Large intestine (tissue), 3 donors: ENCODE measurements around the gene SUPV3L1. TPM values are rescaled to one million over a fixed set of nuclear protein-coding genes. Genes with fewer than 3 reads are reported as not detected.
A peak's percentile ranks its signal among the peaks of the same experiment; 100 is the strongest.

Source experiments
- DNase-seq, 2 donors: peaks; one replicate each; pipeline versions ENCODE4 v3.0.0 to v3.0.0-alpha.2; 2013
- H3K27ac ChIP-seq: one replicate; pipeline ENCODE4 v1.5.1; 2013; ENCODE audit warnings: low read length
- H3K27me3 ChIP-seq: 2 replicates; pipeline ENCODE4 v1.6.1; 2013; ENCODE audit warnings: low read length; ENCODE audit not compliant: control insufficient read depth, insufficient read depth
- H3K36me3 ChIP-seq: 2 replicates; pipeline ENCODE4 v1.6.1; 2013; ENCODE audit warnings: low read length; ENCODE audit not compliant: control insufficient read depth, insufficient read depth
- H3K4me1 ChIP-seq: one replicate; pipeline ENCODE4 v1.6.1; 2013; ENCODE audit warnings: low read length; ENCODE audit not compliant: control insufficient read depth, insufficient read depth
- H3K4me3 ChIP-seq: one replicate; pipeline ENCODE4 v1.5.1; 2013; ENCODE audit warnings: low read length
- H3K9me3 ChIP-seq: one replicate; pipeline ENCODE4 v1.6.1; 2013; ENCODE audit warnings: mild to moderate bottlenecking, low read depth, low read length, moderate library complexity; ENCODE audit not compliant: control insufficient read depth
- WGBS: methylation state at CpG from one replicate; pipeline ENCODE4 v1.1.5; 2013; ENCODE audit warnings: low lambda C conversion rate; ENCODE audit not compliant: insufficient coverage; 5-methylcytosine and 5-hydroxymethylcytosine counted together
- polyA plus RNA-seq: library from polyadenylated mRNA; unstranded; fragments of 120-200 nt; gene quantifications from one replicate; pipeline ENCODE4 v1.2.1, GENCODE V29; 2013

The SUPV3L1 gene
- polyA plus RNA-seq, 1 donor, result 35.5 TPM

DNA sequence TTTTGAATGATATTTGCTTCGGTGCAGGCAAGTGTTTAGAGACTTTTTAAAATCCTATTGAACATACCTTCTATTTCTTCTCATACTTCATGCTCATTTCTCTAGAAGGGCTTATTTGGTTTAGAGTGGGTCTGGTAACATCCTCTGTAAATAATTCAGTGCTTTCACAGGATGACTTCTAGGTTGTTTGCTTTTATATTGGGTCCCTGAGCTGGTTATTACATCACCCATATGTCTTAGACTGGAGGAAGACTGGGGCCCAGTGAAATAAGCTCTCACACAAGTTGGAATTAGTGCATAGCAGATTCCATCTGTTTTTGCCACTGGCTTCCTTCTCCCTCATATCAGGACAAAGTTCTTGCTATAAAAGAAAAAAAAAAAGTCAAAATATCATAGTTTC, 6.5 kb downstream of the SUPV3L1 start:
- 100% methylated on average over 1 of the region's 1 CpG for WGBS
- no peak for DNase-seq
- Histone ChIP-seq H3K27ac (no peak overlapping the region), H3K27me3 (no peaks in the 10 kb centered on the region), H3K4me1 (peaks cover 1% of the 10 kb centered on the region), H3K9me3 (no peaks in the 10 kb centered on the region), H3K4me3 (no peak overlapping the region), H3K36me3 (peaks cover 51% of the 10 kb centered on the region)

DNA sequence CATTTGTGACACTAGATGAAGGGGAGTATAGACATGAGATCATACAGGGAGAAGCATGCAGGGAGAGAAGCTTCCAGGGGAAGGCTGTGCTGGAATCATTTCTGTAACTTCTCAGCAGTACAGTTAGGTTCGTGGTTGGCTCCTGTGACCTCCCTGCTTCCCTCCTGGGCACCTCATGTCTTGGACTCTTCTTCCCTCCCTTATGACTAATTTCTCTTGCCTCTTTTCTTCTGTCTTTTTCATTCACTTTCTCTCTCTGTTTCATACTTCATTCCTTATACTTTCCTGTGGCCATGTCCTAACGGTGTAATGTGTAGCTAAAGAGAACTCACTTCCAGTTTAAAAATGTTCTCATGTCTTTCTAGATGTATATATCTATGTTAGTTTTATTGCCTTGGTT, 21.0 kb downstream of the SUPV3L1 start:
- no peak for DNase-seq
- WGBS, result no CpG with 5 or more reads among the region's 2 CpGs
- H3K4me3 ChIP-seq, result no peak overlapping the region

GRCh38 chr10:69202332-69202731, 22.3 kb downstream of the SUPV3L1 start:
- Histone ChIP-seq H3K36me3 (peaks cover 61% of the 10 kb centered on the region), H3K27ac (no peak overlapping the region)

More for the DNA sequence above, 21.0 kb downstream of the SUPV3L1 start:
- H3K27me3 ChIP-seq, result no peaks in the 10 kb centered on the region
- no peak overlapping the region for H3K27ac ChIP-seq
- H3K36me3 ChIP-seq, result peaks cover 61% of the 10 kb centered on the region
- no peaks in the 10 kb centered on the region for H3K4me1 ChIP-seq
- H3K9me3 ChIP-seq, result no peaks in the 10 kb centered on the region

DNA sequence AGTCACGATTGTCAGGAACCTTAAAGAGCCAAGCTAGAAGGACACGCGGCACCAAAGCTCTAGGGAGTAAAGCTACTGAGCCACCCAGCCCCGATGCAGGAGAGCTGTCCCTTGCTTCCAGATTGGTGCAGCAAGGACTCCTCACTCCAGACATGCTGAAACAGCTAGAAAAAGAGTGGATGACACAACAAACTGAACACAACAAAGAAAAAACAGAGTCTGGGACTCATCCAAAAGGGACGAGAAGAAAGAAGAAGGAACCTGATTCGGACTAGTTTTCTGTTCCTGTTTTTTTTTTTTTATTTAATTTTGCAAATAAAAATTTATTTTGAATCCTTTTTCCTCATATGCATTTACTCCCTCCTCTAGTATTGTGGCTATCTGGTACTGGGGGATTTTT, 28.7 kb downstream of the SUPV3L1 start:
- 70% methylated on average over 2 of the region's 6 CpGs for WGBS
- no peak overlapping the region for H3K4me3 ChIP-seq
- no peak overlapping the region for H3K27ac ChIP-seq
- H3K27me3 ChIP-seq, result no peaks in the 10 kb centered on the region
- DNase-seq, result no peak
- H3K9me3 ChIP-seq, result no peaks in the 10 kb centered on the region
- H3K4me1 ChIP-seq, result peaks cover 9% of the 10 kb centered on the region
- peaks cover 42% of the 10 kb centered on the region for H3K36me3 ChIP-seq

More at GRCh38 chr10:69202332-69202731, 22.3 kb downstream of the SUPV3L1 start:
- Histone ChIP-seq H3K27me3 (no peaks in the 10 kb centered on the region), H3K9me3 (no peaks in the 10 kb centered on the region), H3K4me1 (no peaks in the 10 kb centered on the region), H3K4me3 (no peak overlapping the region)
- WGBS, result 100% methylated on average over 1 of the region's 1 CpG
- DNase-seq, result no peak

DNA sequence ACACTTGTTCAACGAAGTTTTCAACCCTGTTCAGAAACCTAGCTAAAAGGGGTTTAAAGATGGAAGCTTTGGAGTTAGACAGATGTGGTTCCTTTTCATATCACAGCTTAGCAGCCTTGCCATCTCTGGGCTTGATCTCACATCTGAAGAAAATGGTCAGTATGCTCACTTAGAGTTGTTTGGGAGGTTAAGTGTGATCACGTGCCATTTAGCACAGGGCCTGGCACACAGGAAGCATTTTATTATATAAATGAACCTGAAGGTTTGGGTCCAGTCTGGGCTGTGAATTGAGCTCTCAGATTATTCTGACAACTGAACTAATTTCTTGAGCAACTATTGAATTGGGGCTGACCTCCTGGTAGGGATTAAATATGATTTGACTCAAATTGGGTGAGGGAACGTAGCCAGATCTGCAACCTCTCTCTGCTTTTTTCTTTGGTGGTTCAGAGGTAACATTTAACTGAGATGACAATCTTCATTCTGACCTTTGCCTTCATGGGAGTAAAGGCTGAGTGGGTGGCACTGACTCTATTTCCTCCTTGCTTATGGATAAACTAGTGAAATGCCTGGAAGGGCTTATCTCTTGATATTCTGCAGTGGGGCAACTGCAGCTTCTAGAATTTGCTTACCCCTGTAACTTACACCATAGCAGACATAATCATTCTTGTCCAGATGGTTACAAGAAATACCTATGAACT, 29.9 kb downstream of the SUPV3L1 start:
- peak in 1 of 2 donors; percentile 46 for DNase-seq
- Histone ChIP-seq H3K27ac (peak overlapping the region; percentile 37), H3K27me3 (no peaks in the 10 kb centered on the region), H3K36me3 (peaks cover 34% of the 10 kb centered on the region), H3K9me3 (no peaks in the 10 kb centered on the region), H3K4me3 (no peak overlapping the region), H3K4me1 (peaks cover 18% of the 10 kb centered on the region)
- no CpG with 5 or more reads among the region's 3 CpGs for WGBS

DNA sequence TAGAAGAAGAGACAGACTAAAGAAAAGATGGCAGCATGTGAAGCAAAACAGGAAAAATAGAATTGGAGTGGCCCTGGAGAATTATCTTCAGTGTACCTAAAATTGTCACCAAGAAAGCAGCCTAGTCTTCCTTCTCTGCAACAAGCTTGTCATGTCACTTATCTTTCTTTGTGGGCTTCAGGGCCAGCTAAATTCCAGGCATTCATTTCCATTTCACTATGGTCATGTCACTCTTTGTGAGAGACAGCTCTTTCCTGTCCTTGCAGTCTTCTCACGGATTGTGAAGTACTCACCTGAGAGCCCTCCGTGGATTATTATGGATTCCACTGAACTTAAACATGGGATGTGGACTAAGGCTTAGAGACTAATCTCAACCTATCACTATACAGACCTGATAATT, 31.1 kb downstream of the SUPV3L1 start:
- peaks cover 25% of the 10 kb centered on the region for H3K4me1 ChIP-seq
- no peak overlapping the region for H3K27ac ChIP-seq
- H3K9me3 ChIP-seq, result no peaks in the 10 kb centered on the region
- no peak overlapping the region for H3K4me3 ChIP-seq
- peaks cover 26% of the 10 kb centered on the region for H3K36me3 ChIP-seq
- H3K27me3 ChIP-seq, result no peaks in the 10 kb centered on the region
- no CpG with 5 or more reads among the region's 2 CpGs for WGBS
- DNase-seq, result no peak

GRCh38 chr10:69211524-69211923, 31.5 kb downstream of the SUPV3L1 start:
- DNase-seq, result no peak
- Histone ChIP-seq H3K27ac (no peak overlapping the region), H3K4me1 (peaks cover 30% of the 10 kb centered on the region), H3K27me3 (no peaks in the 10 kb centered on the region), H3K9me3 (no peaks in the 10 kb centered on the region), H3K4me3 (no peak overlapping the region), H3K36me3 (peaks cover 21% of the 10 kb centered on the region)
- no CpG with 5 or more reads among the region's 3 CpGs for WGBS

DNA sequence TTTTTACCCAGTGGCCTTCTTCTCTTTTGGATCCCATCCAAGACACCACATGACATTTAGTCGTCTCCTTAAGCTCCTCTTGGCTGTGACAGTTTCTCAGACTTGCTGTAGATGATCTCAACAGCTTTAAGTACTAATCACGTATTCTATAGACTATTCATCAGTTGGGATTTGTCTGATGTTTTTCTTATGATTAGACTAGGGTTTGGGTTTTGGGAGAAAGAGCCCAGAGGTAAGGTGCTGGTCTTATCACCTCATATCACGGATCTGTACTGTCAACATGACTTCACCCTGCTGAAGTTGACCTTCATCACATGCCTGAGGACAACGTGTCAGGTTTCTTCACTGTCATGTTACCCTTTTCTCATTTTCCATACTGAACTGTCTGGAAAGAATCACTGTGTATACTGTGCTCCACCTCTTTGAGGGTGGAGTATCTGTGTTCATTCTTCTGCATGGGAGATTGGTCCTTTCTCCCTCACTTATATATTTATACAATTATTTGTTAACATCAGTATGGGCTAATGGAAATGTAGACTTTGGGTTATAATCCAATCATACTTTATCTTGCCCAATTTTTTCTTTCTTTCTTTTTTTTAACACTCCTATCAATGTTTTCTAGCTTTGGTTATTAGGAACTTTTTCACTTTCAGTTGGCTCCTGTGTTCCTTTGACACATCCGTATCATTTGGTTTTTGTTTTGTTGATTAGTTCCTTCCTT, 33.7 kb downstream of the SUPV3L1 start:
- DNase-seq, result peak; percentile 68 to 85
- Histone ChIP-seq H3K4me1 (peaks cover 42% of the 10 kb centered on the region), H3K36me3 (peaks cover 3% of the 10 kb centered on the region), H3K9me3 (no peaks in the 10 kb centered on the region), H3K27me3 (no peaks in the 10 kb centered on the region), H3K27ac (peak overlapping the region; percentile 29), H3K4me3 (no peak overlapping the region)
- 57% methylated on average over 1 of the region's 5 CpGs for WGBS

DNA sequence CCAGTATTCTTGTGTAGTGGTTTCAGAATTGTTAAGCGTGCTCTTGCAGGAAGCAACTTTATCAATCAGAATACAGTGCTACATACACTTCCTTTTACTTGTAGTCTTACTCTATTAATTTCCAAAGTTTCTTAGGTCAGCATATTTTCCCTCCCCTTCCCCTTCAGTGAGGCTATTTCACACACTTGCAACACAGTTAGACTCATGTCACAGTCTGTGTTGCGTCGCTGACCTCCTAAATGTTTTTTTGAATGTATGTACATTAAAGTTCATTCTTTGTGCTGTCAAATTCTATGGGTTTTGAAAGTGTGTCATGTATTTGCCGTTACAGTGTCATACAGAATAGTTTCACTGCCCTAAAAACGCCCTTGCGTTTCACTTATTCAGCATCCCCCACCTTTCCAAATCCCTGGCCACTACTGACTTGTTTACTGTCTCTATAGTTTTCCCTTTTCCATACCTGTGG, 34.7 kb downstream of the SUPV3L1 start:
- no peaks in the 10 kb centered on the region for H3K27me3 ChIP-seq
- no peak overlapping the region for H3K27ac ChIP-seq
- no peaks in the 10 kb centered on the region for H3K9me3 ChIP-seq
- H3K4me1 ChIP-seq, result peaks cover 47% of the 10 kb centered on the region
- DNase-seq, result peak in 1 of 2 donors; percentile 20
- H3K4me3 ChIP-seq, result no peak overlapping the region
- no peaks in the 10 kb centered on the region for H3K36me3 ChIP-seq
- WGBS, result 93% methylated on average over 3 of the region's 6 CpGs

DNA sequence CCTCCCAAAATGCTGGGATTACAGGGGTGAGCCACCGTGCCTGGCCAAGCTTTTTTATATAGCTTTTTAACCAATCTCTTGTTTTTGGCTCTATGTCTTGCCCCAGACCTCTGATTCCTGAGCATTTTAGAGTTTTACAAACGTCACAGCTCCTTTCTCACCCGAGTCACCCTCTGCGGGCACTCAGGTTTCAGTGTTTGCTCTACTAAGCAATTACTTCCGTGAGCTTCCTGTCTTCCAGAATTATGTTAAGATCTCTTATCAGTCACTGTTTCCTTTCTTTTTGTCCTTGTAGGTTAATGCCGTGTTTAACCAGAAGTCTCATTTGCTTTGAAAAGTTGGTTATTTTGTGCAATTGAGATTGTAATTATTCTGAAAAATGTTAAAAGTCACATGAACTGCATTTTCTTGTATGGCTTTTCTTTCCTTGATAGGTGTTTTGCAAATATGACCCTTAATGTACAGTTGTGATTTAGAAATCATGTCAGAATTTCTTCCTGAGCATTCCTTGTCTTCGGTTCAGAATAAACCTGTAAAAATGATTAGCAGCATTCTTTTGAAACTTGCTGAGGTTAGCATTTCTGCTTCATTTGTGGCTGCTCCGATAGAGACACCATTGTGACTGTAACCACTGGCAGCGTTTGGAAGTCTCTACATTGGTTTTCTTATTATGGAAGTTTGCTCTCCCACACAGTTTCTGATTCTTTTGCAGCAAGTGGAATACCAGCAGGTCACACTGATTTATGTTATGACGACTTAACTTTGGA, 35.6 kb downstream of the SUPV3L1 start:
- Histone ChIP-seq H3K27me3 (no peaks in the 10 kb centered on the region), H3K27ac (peak overlapping the region; percentile 79), H3K36me3 (no peaks in the 10 kb centered on the region), H3K9me3 (no peaks in the 10 kb centered on the region), H3K4me1 (peaks cover 44% of the 10 kb centered on the region), H3K4me3 (no peak overlapping the region)
- WGBS, result 31% methylated on average over 4 of the region's 10 CpGs
- peak in 1 of 2 donors; percentile 52 for DNase-seq
